ENCODE data around the gene TNFRSF13B. TPM values are rescaled to one million over a fixed set of nuclear protein-coding genes. Genes with fewer than 3 reads are reported as not detected.

The TNFRSF13B gene
- total RNA-seq, 1 donor from 2014 or later: not detected

GRCh38 chr17:16995930-16996329, 24.0 kb upstream of the TNFRSF13B start:
- Mint-ChIP-seq H3K36me3 (ENCODE audit: low read depth) (no peaks in the 10 kb centered on the region), H3K9me3 (ENCODE audit: low read depth) (peaks cover 7% of the 10 kb centered on the region), H3K27me3 (ENCODE audit: low read depth) (no peaks in the 10 kb centered on the region), H3K27ac (ENCODE audit: unreplicated experiment) (no peak overlapping the region), H3K4me1 (ENCODE audit: low read depth) (peaks cover 3% of the 10 kb centered on the region), H3K4me3 (ENCODE audit: unreplicated experiment) (no peak overlapping the region)
- TF ChIP-seq CTCF (IDR thresholded peaks at IDR 0.05): no peak
- no peak for DNase-seq (ENCODE audit: low spot score)

- no peak for TF ChIP-seq CTCF (IDR thresholded peaks at IDR 0.05)
- peaks cover 7% of the 10 kb centered on the region for H3K9me3 Mint-ChIP-seq (ENCODE audit: low read depth)
- H3K36me3 Mint-ChIP-seq (ENCODE audit: low read depth): no peaks in the 10 kb centered on the region
- DNase-seq (ENCODE audit: low spot score): no peak
- peaks cover 8% of the 10 kb centered on the region for H3K4me1 Mint-ChIP-seq (ENCODE audit: low read depth)
- no peak overlapping the region for H3K27ac Mint-ChIP-seq (ENCODE audit: unreplicated experiment)
- no peak overlapping the region for H3K4me3 Mint-ChIP-seq (ENCODE audit: unreplicated experiment)
- no peaks in the 10 kb centered on the region for H3K27me3 Mint-ChIP-seq (ENCODE audit: low read depth)
Measured at GRCh38 chr17:16994631-16995030, 22.7 kb upstream of the TNFRSF13B start.

DNA sequence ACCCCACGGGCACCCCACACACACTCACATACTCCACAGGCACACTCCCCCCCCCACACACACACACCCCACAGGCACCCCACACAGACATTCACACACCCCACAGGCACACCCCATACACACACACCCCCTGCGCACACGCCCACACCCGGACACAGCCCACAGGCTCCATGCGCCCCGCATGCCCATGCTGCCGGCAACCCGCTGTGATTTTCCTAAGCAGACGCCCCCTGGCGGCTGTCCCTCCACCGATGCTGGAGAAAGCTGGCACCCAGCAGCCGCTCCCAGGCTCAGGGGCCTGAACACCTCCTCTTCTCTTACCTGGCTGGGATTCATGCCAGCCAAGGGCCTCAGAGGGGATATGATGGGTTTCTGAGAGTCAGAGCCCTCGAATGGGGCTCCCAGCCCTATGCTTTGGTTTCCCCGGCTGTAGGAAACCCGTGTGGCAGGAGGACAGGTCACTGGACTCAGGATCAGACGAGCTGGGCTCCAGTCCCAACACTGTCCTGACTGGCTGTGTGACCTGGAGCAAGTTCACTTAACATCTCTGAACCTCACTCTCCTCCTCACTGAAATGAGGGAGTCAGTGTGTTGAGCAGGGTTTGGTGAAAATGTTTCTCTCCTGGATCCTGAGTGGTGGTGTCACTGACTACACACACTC, 19.6 kb upstream of the TNFRSF13B start:
- TF ChIP-seq CTCF (IDR thresholded peaks at IDR 0.05): peak; percentile 82
- H3K27ac Mint-ChIP-seq (ENCODE audit: unreplicated experiment): no peak overlapping the region
- H3K36me3 Mint-ChIP-seq (ENCODE audit: low read depth): no peaks in the 10 kb centered on the region
- H3K4me1 Mint-ChIP-seq (ENCODE audit: low read depth): peaks cover 15% of the 10 kb centered on the region
- peaks cover 7% of the 10 kb centered on the region for H3K9me3 Mint-ChIP-seq (ENCODE audit: low read depth)
- no peak overlapping the region for H3K4me3 Mint-ChIP-seq (ENCODE audit: unreplicated experiment)
- no peak for DNase-seq (ENCODE audit: low spot score)
- H3K27me3 Mint-ChIP-seq (ENCODE audit: low read depth): no peaks in the 10 kb centered on the region

- H3K4me3 Mint-ChIP-seq (ENCODE audit: unreplicated experiment): no peak overlapping the region
- no peaks in the 10 kb centered on the region for H3K36me3 Mint-ChIP-seq (ENCODE audit: low read depth)
- no peak for DNase-seq (ENCODE audit: low spot score)
- no peak overlapping the region for H3K27ac Mint-ChIP-seq (ENCODE audit: unreplicated experiment)
- peaks cover 15% of the 10 kb centered on the region for H3K4me1 Mint-ChIP-seq (ENCODE audit: low read depth)
- H3K9me3 Mint-ChIP-seq (ENCODE audit: low read depth): peaks cover 7% of the 10 kb centered on the region
- H3K27me3 Mint-ChIP-seq (ENCODE audit: low read depth): no peaks in the 10 kb centered on the region
- no peak for TF ChIP-seq CTCF (IDR thresholded peaks at IDR 0.05)
Measured at GRCh38 chr17:16989953-16990860, 18.3 kb upstream of the TNFRSF13B start.

- peaks cover 7% of the 10 kb centered on the region for H3K9me3 Mint-ChIP-seq (ENCODE audit: low read depth)
- H3K27ac Mint-ChIP-seq (ENCODE audit: unreplicated experiment): no peak overlapping the region
- H3K4me3 Mint-ChIP-seq (ENCODE audit: unreplicated experiment): no peak overlapping the region
Measured at GRCh38 chr17:16989230-16989952, 17.5 kb upstream of the TNFRSF13B start.

More at GRCh38 chr17:16989230-16989952, 17.5 kb upstream of the TNFRSF13B start:
- DNase-seq (ENCODE audit: low spot score): no peak
- H3K27me3 Mint-ChIP-seq (ENCODE audit: low read depth): no peaks in the 10 kb centered on the region
- no peaks in the 10 kb centered on the region for H3K36me3 Mint-ChIP-seq (ENCODE audit: low read depth)
- TF ChIP-seq CTCF (IDR thresholded peaks at IDR 0.05): no peak
- peaks cover 15% of the 10 kb centered on the region for H3K4me1 Mint-ChIP-seq (ENCODE audit: low read depth)
